Measurements from ENCODE around the gene COL6A3.
"Not testable (repeated sequence)": the region's sequence is repeated elsewhere in the genome, so short reads cannot be mapped to it uniquely, and the experiment has no call there.

Gene COL6A3

GRCh38 chr2:237374284-237375060, 39.5 kb downstream of the COL6A3 start:
- no peak for DNase-seq

- DNase-seq, result no peak
Measured at GRCh38 chr2:237371856-237372255, 42.1 kb downstream of the COL6A3 start.

- DNase-seq, result no peak
Measured at GRCh38 chr2:237365671-237366070, 48.3 kb downstream of the COL6A3 start.

GRCh38 chr2:237364655-237365054, 49.3 kb downstream of the COL6A3 start:
- no peak for DNase-seq

DNA sequence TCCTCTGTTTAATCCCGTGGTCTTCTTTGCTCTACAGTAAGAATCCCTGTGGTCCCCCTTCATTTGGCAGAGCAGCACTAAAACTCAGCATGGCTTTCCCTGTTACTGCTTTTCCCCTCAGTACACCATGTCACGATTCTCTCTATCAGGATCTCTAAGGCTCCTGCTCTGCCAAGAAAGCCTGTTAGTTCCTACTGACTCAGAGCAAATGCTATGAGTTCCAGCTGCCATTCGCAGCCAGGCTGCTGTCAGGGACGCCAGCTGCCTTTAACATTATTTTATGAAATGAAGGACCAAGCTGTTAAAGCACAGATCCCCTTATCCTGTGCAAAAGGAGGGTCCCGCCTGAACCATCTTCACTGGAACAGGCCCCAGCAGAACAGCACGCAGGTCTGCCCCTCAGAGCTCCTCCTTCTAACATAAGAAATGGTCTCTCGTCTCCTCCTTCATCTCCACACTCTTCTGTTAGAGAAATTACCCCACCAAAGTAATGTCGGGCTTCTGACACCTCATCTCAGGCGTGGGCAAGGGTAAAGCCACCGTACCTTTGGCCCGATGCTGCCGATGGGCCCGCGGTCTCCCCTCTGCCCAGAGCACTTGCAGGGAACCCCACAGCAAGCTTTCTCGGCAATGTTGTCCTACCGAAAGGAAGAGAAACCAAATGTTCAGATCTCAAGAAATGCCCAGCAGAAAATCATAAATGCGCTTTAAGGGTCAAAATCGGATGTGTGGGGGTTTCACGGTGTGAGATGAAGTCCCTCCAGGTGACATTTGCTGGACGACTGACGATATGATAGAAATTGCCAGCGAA, 52.6 kb downstream of the COL6A3 start:
- no peak for DNase-seq

DNA sequence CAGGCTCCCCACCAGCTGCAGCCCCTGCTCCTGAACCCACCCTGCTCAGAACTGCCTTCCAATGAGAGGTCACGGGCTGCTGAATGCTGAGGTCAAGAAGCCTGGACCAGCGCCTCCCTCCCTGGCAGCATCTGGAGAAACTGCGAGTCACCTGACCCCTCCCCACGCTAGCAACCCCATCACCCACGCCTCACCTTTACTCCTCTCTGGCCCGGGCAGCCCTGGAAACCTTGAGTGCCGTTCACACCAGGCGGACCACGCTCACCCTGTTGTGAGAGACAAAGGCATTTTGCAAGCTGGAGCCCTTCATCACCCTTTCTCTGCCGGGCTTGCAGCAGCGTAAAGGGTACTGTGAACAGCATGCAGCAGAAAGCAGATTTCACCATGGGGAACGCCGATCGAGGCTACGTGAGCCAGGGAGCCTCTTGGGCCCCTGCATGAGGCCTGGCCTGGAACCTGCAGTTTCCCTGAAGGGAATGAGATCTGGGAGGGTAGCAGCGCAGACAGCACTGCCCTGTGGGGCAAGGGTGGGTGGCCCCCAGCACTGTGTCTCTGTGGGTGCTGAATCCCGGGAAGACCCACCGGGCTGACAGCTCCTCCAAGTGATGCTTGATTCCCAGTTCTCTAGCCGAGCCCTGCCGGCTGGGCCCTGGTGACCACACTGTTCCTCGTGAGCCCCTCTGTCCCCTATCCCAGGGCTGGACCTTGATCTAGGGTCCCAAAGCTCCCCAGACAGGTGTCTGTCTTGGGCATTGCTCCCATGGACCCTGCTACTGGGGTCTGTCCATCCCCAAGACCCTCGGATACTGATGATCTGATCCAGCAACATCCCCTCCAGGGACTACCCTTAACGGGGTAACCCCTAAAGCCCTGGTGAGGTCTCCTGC, 53.8 kb downstream of the COL6A3 start:
- no peak for DNase-seq

GRCh38 chr2:237359518-237359840, 54.5 kb downstream of the COL6A3 start:
- DNase-seq, result no peak

- no peak for DNase-seq
Measured at GRCh38 chr2:237358721-237359517, 55.0 kb downstream of the COL6A3 start.

DNA sequence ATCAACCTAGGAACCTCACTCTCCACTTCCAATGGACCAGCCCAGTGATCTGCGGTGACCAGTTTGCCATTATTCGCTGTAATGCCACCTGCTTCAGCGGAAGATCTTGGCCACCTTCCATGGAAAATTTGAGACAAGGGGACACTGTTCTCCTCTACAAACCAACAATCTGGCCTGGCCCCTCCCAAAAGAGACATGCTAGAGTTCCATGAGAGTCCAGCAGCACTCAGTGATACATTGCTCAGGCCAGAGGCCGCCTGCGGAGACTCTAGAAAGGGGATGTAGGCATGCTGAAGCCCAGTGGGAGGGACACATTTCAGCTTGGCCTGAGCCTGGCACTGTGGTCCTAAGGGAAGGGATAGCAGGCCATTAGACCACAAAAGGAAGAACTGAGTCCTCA, 58.3 kb downstream of the COL6A3 start:
- DNase-seq, result no peak

- no peak for DNase-seq
Measured at GRCh38 chr2:237354892-237355291, 59.1 kb downstream of the COL6A3 start.

DNA sequence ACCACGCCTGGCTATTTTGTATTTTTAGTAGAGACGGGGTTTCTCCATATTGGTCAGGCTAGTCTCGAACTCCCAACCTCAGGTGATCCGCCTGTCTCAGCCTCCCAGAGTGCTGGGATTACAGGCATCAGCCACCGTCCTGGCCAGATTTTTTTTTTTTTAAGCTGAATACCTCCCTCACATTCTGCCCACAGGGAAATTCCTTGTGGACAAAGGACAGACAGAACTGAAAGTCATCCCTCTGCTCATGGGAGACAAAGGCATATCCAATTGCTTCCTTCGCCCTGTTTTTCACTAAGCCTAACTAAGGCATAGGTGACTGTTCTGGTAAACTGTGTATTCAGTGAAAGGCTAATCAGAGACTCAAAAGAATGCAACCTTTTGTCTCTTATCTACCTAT, 59.8 kb downstream of the COL6A3 start:
- not testable (repeated sequence) for DNase-seq

GRCh38 chr2:237353215-237353614, 60.7 kb downstream of the COL6A3 start:
- no peak for DNase-seq

DNA sequence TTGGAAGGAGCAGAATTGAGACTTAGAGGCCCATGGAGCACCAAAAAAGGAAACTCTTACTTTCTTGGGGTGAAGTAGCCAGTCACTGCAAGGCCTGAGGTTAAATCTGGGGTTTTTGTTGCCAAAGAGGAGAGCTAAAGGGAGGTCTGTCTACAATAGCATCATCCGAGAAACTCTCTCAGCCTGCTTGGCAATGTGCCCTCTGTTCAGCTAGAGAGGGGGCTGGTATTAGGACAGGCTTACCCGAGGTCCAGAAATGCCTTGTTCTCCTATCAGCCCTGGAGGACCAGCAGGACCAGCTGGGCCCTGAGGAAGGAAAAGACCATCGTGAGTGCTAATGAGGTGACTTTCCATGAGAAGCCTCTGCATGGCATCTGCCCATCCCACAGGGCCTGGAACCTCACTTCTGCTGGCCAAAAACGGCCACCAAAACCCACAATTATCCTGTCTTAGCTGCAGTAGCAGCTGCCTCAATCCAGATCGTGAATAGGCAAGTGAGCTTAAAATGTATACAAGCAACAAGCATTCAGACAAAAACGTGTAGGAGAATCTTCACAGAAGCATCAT, 61.6 kb downstream of the COL6A3 start:
- no peak for DNase-seq

DNA sequence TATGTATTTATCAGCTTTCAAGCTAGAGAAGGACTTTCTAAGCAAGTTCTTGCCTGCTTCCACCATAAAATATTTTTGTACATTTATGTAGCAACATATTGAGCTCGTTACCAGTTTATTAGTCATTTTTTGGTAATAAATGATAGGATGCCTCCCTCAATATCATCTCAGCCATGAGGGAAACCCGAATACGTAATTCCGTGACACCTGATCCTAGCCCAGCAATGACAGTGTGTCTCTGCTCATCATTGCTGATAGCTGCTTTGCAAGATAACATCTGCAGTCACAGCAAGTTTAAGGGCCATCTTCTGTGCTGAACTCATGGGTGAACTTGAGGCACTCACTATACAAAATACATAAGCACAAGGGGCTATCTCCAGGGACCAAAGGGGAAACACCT, 62.2 kb downstream of the COL6A3 start:
- DNase-seq, result no peak

- DNase-seq, result no peak
Measured at GRCh38 chr2:237351046-237351445, 62.9 kb downstream of the COL6A3 start.

GRCh38 chr2:237350597-237350996, 63.4 kb downstream of the COL6A3 start:
- no peak for DNase-seq

DNA sequence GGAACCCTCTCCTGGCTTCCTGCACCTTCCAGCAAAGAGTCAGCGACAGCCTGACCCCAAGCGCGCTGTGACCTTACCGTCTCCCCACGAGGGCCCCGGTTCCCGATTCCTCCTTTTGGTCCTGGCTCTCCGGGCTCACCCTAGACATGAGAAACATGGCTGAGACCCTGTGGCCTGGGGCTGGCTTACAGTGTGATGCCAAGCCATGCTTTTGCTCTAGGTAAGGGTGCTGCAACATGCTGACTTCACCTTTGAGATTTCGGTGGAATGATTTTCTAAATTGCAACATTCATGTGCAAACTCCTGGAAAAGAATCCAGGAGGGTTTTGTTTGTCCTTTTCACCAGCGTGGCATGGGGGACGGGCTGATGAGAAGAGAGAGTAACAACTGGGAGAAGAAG, 63.9 kb downstream of the COL6A3 start:
- no peak for DNase-seq

GRCh38 chr2:237348281-237348865, 65.6 kb downstream of the COL6A3 start:
- no peak for DNase-seq

DNA sequence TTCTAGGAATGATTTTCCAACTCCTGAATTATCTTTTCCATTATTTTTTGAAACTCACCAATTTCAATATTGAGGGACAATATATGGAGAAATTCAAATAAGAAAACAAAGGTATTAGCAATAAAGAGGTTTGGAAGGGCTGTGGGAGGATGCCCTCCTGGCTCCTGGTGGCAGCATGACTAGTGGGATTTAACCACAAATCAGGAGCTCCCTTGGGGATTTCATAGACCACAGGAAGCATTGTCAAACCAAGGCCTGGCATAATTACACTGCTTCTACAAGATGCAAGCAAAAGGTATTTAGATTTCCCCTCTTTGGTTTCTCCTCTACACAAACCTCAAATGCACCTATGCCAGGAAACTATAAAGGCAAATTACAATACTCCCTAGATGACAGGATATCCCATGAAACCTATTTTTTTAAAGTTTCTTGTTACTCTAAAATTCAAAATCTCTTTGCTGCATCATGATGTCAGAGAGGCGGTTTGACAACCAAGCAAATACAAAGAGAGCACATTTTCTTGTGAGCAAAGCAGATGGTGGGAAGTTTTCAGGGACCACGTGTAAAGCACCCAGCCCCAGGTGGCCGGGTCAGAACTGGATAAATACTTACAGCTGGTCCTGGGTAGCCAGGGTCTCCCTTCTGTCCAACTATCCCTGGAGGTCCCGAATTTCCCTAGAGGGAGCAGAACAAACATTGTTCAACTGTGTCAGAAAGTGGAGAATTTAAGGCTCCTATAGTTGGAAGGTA, 67.9 kb downstream of the COL6A3 start:
- no peak for DNase-seq

DNA sequence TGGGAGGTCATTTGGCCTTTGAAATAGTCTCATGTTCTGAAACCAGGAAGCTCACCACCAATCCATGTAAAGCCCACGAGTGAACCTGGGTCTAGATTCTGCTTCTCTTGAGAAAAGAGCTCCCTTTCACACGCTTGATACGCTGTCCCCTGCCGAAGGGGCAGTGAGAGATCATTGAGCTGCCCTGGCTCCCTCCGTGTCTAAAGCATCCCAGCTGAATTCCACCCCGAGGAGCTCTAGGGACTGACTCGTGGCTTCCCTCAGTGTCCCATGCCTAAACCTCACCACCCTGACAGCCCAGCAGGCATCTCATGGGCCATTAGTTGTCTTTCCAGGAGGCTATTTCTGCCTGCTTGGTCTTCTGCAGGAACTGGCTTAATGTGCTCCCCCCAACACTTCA, 68.6 kb downstream of the COL6A3 start:
- no peak for DNase-seq

DNA sequence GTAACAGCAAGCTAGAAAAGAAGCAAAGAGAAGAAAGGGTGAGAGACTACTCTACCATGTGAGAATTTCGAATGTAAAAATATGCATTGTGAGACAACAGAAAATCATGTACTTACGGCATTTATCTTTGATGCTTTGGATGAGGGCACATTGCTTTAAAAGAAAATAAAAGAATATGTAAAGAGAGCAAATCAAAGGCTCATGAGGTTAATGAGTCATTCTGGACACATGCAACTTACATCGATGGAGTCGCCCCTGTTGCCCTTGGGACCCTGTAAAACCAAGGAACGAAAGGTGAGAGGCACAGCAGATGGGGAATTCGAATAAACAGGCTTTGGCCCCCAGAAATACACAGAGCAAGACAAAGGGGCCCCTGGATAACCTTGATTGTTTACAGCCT, 69.0 kb downstream of the COL6A3 start:
- no peak for DNase-seq
